ENCODE measurements around the gene EEA1.

- TF ChIP-seq NFRKB (IDR thresholded peaks at IDR 0.05) (no peak), FOXM1 (IDR thresholded peaks at IDR 0.05; ENCODE audit: borderline replicate concordance) (no peak)
Observed at GRCh38 chr12:92914170-92914569, 14.9 kb downstream of the EEA1 start.

Data from HEK293T (cell line).